NCI-H2107 treated with DMSO at 0.1 percent for 48 hours (cell line): Measurements from ENCODE around the gene LARP4B.

Experiments used
- DNase-seq: peaks from one replicate; lab custom pipeline; 2025; ENCODE audit not compliant: unreplicated experiment; lab: John Stamatoyannopoulos, UW

The LARP4B gene

DNA sequence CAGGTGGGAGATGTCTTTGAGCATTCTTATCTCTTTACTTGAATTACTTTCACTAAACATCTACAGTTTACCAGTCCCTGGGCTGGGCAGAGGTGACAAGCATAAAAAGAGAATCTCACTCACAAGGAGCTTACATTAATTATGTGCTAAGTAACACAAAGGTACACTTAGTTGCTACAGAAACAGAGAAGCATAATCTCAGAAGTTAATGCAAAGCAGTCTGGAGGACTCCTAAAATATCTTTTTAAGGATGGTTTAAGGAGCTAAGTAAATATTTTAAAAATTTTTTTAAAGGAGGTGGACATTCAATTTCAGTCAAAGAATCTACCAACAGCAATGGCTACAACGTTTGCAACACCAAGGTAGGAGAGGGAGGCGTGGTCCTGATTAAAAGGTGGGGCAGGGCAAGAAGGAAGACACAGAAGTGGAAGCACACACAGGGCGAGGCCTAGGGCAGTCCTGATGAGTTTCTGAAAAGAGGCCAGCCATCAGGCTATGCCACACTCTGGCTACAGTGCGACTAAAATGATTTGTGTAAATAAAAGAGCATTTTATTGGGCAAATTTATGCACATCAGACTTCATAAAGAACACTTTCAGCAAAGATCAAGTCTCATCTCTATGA, 5.3 kb downstream of the LARP4B start:
- no peak for DNase-seq

DNA sequence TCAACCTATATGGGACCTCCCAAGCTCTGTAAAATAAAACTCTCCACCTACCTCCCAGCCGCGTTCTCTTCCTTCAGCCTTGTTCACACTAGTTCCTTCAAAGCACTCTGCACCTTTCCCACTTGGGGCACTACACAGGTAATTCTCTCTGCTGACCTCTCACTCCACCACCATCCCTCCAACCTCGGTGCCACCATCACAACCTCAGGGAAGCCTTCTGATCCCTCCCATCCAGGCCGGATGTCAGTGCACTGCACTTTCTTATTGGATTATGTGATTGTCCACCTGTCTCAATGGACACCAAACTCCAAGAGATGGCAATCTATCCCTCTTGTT, 7.0 kb downstream of the LARP4B start:
- DNase-seq = no peak

DNA sequence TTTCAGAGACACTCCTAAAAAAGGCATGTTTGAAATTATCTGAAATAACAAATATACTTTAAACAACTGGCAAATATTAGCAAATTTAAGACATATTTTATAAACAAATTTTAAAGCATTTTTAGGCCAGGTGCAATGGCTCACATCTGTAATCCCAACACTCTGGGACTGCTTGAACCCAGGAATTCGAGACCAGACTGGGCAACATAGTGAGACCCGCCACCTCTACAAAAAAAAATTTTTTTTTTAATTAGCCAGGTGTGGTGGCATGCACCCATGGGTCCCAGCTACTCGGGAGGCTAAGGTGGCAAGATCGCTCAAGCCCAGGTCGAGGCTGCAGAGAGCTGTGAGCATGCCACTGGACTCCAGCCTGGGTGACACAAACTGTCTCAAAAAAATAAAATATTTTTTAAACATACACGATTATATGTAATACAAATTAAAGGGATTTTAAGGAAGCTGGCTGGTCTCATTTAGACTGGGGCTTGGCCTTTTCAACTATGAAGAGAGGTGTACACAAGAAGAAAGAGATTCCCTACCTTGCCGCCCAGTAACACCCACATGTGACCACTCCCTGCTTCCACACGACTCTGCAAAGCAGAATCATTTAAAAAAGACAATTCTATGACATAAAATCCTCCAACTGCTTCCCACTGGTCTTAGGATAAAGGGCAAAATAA, 7.5 kb downstream of the LARP4B start:
- DNase-seq = no peak

DNA sequence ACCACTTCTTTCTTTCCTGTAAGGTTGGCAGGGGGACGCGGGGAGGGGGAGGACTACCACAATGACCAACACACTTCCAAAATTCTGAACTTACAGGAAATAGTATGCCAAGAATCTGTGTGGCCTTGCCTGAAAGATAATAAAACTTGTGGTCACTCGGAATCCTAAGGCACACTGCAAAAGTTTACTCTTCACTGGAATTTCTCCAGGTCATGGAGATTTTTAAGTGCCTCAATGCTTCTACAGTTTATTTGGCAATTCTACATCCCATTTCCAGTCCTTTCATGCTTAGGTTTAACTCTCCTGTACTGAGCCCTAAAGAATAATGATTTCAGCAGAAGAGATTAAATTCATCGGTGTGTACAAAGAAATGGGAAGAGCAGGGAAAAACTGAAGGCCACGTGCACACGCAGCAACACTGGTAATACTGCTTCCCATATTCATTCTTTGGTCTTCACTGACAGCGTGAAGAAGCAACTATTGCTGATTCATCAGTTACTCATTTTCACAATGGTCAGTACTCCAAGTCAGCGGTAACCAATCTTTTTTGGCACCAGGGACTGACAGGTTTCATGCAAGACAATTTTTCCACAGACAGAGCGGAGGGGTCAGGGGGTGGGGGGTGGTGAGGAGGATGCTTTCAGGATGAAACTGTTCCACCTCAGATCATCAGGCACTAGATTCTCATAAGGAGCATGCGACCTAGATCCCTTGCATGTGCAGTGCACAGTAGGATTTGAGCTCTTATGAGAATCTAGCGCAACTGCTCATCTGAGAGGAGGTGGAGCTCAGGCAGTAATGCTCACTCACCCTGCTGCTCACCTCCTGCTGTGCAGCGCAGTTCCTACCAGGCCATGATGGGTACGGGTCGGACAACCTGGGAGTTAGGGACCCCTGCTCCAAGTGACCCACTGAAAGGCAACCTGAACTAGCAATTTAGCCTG, 9.8 kb downstream of the LARP4B start:
- no peak for DNase-seq

DNA sequence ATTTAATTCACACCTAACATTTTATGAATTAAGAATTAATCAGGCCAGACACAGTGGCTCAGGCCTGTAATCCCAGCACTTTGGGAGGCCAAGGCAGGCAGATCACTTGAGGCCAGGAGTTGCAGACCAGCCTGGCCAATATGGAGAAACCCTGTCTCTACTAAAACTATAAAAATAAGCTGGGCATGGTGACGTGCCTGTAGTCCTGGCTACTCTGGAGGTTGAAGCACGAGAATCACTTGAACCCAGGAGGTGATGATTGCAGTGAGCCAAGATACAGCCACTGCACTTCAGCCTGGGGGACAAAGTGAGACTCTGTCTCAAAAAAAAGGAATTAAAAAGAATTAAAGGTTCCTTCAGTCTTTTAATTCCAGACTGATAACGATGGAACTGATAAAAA, 11.1 kb downstream of the LARP4B start:
- no peak for DNase-seq

DNA sequence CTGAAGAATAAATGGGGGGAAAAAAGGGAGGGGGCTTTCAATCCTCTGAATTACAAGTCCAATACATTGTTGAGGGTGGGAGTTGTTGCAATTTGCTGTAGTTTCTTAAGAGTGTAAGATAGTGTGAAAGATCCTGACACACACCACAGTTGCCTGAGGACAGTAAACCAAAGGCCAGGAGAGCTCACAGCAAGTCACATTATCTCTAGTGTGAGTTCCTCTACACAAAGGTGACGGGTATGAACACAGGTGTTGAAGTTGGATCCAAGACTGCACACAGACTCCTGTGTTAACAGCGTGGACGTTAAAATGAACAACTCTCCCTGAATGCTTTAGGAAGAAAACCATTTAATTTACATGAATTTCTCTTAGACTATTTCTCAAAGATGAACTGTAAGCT, 12.0 kb downstream of the LARP4B start:
- no peak for DNase-seq

DNA sequence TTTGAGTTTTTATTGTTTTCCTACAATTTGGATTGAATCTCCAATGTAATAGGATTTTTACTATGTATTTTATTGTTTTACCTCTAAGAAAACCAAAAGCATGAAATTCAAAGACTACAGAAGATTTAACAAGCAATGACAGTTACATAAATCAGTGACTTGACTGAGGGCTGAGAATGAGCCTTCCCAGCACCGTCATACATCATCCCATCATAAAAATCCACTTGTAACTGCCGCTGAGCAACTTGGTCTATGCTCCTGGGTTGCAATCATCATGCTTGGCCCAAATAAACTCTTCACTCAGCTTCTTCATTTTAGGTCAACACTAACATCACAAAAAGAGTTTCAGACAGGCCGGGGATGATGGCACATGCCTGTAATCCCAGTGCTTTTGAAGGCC, 13.5 kb downstream of the LARP4B start:
- no peak for DNase-seq

DNA sequence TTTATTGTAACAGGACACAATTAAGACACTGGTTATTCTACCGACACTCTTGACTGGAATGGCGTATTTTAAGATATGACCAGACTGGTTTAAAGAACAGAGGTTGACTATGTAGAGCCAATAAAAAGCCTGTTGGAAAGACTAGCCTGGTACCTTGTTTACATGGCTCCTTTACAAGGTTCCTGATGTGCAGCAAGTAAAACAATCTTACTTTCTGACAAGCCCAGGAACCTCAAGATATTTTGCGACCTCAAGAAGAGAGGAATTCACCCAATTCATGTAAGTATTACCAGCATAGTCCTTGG, 14.1 kb downstream of the LARP4B start:
- no peak for DNase-seq

DNA sequence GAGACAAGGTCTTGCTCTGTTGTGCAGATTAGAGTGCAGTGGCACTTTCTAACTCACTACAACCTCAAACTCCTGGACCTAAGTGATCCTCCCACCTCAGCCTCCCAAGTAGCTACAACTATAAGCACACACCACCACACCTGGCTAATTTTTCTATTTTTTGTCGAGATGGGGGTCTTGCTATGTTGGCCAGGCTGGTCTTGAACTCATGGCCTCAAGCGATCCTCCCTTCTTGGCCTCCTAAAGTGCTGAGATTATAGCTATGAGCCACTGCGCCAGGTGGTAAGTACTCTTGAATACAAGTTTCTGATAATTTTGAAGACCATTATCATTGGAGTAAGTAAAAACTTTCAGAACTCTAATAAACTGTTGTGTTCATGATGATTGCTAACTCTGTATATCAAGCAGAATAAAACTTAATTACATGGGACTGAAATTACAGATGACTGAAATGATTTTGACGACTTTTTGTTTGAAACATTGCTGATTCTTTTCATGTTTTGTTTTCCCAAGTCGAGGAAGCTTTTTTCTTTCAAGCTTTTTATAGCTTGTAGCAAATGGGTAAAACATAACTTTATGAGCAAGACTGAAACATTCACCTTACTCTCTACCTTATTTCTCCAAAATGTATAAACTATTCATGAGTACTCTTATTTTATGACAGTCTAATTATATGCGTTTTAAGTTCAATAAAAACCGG, 14.6 kb downstream of the LARP4B start:
- no peak for DNase-seq

DNA sequence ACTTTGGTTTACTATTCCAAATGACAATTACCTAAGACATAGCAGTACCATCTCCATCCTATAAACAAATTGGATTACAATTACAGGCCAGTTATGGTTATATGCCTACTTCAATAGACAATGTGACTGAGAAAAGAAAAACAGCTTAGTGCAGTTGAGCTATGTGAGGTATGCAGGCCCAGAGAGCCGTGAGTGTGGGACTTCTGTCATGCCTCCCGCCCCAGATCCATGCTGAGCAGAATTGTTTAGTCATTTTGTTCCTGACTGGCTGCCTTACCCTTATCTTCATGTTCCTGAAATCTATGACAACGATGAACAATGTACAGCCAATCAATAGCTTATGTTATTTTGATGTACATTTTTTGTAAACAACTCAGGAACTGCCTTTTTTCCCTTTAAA, 21.7 kb downstream of the LARP4B start:
- DNase-seq = no peak

DNA sequence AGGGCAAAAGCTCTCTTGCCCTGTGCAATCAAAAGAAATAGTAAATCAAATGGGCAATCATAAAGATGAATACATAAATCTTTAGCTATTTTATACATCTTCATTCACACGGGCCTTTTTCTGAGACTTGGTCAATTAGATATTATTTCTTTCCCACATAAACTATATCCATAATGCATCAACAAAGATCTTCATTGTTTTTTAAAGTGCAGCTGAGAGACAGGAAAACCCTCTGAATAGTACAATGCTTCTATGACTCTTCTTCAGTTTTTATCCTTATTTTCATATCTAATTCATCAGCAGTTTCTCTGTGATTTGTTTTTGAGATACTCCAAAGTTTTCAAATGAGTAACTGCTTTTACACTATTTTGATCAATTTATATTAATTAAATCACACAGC, 25.5 kb downstream of the LARP4B start:
- no peak for DNase-seq

DNA sequence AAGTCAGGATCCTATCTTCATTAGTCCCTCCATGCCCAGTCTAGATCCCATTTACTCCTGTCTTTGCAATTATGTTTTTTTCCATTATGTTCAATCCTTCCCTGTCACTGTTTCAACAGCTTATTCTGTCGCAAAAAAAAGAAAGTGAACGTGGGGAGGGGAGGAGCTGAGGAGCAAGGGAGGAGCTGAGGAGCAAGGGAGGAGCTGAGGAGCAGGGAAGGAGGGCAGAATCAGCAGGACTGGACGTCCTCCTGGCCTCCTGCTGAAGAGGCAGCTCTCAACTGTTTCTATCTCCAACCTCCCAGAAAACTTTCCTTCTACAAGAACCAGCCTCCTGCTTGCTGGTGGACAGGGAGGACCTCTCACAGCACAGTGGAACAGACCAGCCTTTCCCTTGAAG, 26.0 kb downstream of the LARP4B start:
- no peak for DNase-seq

DNA sequence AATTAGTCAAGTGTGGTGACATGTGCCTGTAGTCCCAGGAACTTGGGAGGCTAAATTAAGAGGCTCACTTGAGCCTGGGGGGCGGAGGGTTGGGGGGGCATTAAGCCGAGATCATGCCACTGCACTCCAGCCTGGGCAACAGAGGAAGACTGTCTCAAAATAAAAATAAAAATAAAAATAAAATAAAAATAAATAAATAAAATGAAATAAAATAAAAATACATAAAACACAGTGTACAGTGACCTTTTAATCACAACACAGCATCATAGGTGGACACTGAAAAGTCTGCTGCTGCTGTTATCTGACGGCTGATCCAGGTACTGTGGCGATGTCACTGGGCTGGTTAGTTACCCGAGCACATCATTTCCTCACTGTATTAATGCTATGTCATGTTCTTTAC, 27.1 kb downstream of the LARP4B start:
- DNase-seq = no peak

DNA sequence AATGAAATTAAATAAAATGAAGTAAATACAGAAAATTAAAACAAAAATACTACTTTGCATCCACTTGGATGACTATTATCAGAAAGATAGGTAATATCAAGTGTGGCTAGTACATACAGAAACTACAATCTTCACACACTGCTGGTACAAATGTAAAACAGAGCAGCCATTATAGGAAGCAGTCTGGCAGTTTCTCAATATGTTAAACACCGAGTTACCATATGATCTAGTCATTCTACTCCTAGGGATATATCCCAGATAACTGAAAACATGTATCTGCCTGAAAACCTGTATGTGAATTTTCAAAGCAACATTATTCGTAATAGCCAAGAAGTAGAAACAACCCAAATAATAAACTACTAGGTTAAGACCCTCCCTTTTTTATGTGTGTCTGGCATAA, 33.4 kb downstream of the LARP4B start:
- no peak for DNase-seq

DNA sequence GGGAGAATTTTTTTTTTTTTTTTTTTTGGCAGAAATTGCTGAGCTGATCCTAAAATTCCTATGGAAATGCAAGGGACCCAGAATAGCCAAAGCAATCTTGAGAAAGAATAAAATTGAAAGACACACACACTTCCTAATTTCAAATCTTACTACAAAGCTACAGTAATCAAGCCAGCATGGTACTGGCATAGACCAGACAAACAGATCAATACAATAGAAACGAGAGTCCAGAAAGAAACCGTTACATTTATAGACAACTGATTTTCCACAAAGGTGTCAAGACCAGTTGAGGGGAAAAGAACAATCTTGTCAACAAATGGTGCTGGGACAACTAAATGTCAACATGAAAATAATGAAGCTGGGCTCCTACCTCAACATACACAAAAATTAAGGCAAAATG, 34.5 kb downstream of the LARP4B start:
- DNase-seq = no peak

DNA sequence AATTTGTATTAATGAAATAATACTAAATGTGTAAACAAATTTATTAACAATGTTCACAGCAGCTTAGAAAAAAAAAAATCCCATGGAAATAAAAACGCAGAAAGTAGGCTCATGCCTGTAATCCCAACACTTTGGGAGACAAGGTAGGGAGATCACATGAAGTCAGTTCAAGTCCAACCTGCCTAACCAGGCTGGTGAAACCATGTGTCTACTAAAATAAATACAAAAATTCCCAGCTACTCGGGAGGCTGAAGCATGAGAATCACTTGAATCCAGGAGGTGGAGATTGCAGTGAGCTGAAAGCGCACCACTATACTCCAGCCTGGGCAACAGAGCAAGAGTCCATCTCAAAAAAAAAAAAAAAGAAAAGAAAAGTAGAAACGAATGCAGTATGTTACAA, 36.2 kb downstream of the LARP4B start:
- no peak for DNase-seq

DNA sequence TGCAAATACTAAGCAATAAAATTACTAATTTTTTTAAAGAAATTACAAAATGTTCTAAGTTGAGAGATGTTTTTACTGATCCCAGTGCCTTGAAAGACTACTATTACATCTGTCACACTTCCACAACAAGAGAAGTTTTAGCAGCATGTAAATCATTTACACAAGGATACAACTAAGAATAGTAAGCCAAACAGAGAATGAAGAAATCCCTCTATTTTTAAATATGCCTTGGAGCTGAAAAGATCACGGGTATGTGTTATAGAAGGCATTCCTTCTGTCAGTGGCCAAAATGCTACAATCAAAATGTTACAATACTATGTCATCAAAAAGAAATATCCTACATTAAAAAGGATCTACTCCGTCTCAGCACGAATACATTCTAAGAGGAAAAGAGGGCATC, 52.6 kb downstream of the LARP4B start:
- DNase-seq = no peak

DNA sequence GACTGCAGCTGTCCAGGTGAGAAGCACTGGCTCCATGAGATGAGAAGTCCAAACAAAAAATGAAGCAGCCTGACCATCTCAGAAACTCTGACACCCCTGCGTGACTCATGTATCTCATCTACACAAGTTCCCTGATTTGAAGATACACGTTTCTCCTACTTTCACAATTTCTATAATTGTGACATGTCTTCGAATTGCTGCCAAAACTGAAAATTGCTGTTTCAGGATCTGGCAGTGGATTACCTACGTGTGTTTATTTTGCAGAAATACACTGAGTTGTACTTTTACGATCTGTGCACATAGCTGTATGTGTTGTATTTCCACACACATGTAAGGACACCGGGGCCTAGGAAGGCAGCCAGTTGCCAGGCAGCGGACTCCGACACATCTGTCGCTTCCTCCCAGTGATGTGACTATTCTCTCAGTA, 53.2 kb downstream of the LARP4B start:
- DNase-seq = no peak

DNA sequence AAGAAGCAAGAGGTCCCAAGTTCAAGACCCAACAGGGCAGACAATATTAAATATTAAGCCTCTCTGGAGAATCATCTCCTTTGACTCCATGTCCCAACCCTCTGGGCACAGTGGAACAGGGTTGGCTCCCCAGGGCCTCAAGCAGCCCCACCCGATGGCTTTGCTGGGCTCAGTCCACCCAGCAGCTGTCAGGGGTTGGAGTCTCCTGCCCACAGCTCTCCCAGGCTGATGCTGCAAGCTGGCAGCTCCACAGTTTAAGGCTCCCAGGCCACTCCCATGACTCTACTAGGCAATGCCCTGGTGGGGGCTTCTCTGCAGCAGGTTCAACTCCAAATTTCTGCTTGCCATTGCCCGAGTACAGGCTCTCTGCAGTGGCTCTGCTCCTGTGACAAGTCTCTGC, 55.1 kb downstream of the LARP4B start:
- no peak for DNase-seq

DNA sequence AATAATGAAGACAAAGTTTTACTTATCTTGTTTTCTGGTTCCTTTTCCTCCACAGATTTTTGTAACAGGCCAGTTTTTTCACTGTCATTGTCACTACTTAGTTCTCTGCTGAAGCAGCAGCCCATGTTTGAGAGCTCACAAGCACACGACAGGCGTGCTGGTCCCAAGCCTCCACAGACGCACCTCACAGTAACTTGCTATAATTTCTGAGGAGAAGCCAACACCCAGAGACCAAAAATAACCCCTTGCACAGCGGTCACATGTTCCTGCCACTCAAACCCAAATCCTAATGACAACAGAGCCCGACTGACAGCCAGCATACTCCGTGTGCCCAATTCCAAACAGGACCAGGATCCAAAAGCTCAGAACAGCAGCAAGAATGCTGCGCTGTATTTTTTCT, 58.5 kb downstream of the LARP4B start:
- no peak for DNase-seq

DNA sequence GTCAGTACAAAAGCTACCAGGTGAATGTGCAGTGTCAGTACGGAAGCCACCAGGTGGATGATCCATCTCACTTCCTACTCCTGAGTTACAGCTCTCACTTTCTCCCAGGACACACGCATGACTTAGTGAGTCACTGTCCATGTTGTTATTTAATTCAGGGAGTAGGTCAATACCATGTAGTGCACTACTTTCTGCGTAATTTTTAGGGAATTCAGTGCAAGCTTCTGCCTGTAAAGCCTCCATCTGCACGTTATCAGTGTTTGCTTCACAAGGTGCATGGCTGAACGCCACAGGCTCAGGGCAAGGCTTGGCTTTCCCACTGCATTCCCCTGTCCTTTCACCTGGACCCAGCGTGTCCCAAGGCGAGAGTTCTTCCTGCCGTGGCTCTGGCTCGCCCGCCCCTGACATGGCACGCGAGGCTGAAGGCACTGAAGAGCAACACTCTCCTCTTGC, 59.5 kb downstream of the LARP4B start:
- DNase-seq = no peak
